H1 (cell line): ENCODE results near the gene ATP9B. TPM values are rescaled to one million over a fixed set of nuclear protein-coding genes. Genes with fewer than 3 reads are reported as not detected.

Experiments
- CTCF ChIA-PET: fragments of 300-600 bp; sonication (Branson Sonifier 250); formaldehyde crosslinking; loops from one replicate; lab custom pipeline; 2021; ENCODE audit not compliant: partially characterized antibody; lab: Charles Lee
- POLR2A ChIA-PET: fragments of 300-600 bp; sonication (Branson Sonifier 250); formaldehyde crosslinking; loops from one replicate; lab custom pipeline; 2021; ENCODE audit warnings: inconsistent platforms; ENCODE audit not compliant: partially characterized antibody; lab: Charles Lee
- DNase-seq, 2 experiments: peaks; one replicate each; pipeline versions ENCODE4 v3.0.0 to v3.0.0-alpha.2; 2010 to 2022; ENCODE audit warnings: low spot score in 2 of 2, low read depth in 1 of 2, mixed read lengths in 1 of 2
- FAIRE-seq: peaks from 2 replicates; lab custom pipeline; 2011; peaks lifted over from hg19 to GRCh38; lab: Jason Lieb, UNC
- H2AFZ ChIP-seq: 2 replicates; pipeline ENCODE4 v1.8.1; 2012; ENCODE audit warnings: low read length, inconsistent platforms
- H2AK5ac ChIP-seq: 2 replicates; pipeline ENCODE4 v1.6.1; 2013; ENCODE audit warnings: low read depth, low read length
- H2BK120ac ChIP-seq: replicated peaks from 2 replicates; pipeline ENCODE3; 2013; ENCODE audit warnings: low read depth, low read length, inconsistent platforms
- H2BK12ac ChIP-seq: 2 replicates; pipeline ENCODE4 v1.6.1; 2013; ENCODE audit warnings: low read depth, low read length
- H2BK15ac ChIP-seq: 2 replicates; pipeline ENCODE4 v1.6.1; 2013; ENCODE audit warnings: low read length
- H2BK20ac ChIP-seq: 2 replicates; pipeline ENCODE4 v1.6.1; 2013; ENCODE audit warnings: low read length
- H2BK5ac ChIP-seq: 2 replicates; pipeline ENCODE4 v1.6.1; 2013; ENCODE audit warnings: low read depth, low read length
- H3K14ac ChIP-seq: 2 replicates; pipeline ENCODE4 v1.6.1; 2013; ENCODE audit warnings: inconsistent platforms; ENCODE audit not compliant: insufficient read length
- H3K18ac ChIP-seq: 2 replicates; pipeline ENCODE4 v1.6.1; 2013; ENCODE audit warnings: low read length; ENCODE audit errors: extremely low read depth
- H3K23ac ChIP-seq: 2 replicates; pipeline ENCODE4 v1.6.1; 2013; ENCODE audit warnings: inconsistent platforms; ENCODE audit not compliant: insufficient read length
- H3K23me2 ChIP-seq: 2 replicates; pipeline ENCODE4 v1.6.1; 2013; ENCODE audit warnings: low read depth, low read length
- H3K27ac ChIP-seq: 2 replicates; pipeline ENCODE4 v1.6.1; 2011; ENCODE audit warnings: low read depth, low read length, inconsistent platforms
- H3K27me3 ChIP-seq, 4 experiments: replicated peaks in 1 of 4; 1 replicate in 1 of 4; 2 replicates in 3 of 4; pipeline versions ENCODE4 v1.6.1 to v1.8.1; 2011 to 2013; ENCODE audit warnings: low read length in 3 of 4, mild to moderate bottlenecking in 3 of 4, inconsistent platforms in 2 of 4, mixed read lengths in 2 of 4, moderate library complexity in 1 of 4; ENCODE audit not compliant: control insufficient read depth in 3 of 4, insufficient read depth in 3 of 4; ENCODE audit errors: extremely low read depth in 1 of 4
- H3K36me3 ChIP-seq, 4 experiments: 2 replicates each; pipeline versions ENCODE4 v1.6.1 to v1.8.1; 2011 to 2013; ENCODE audit warnings: mild to moderate bottlenecking in 4 of 4, low read length in 3 of 4, moderate library complexity in 2 of 4, control low read depth in 1 of 4, inconsistent platforms in 1 of 4; ENCODE audit not compliant: insufficient read depth in 4 of 4, control insufficient read depth in 2 of 4
- H3K4ac ChIP-seq: replicated peaks from 2 replicates; pipeline ENCODE3; 2013; ENCODE audit warnings: low read length, low read depth, mixed read lengths, inconsistent platforms; ENCODE audit not compliant: insufficient read length
- H3K4me1 ChIP-seq, 4 experiments: replicated peaks in 1 of 4; 1 replicate in 1 of 4; 2 replicates in 3 of 4; pipeline versions ENCODE4 v1.6.1 to v1.8.1; 2011 to 2013; ENCODE audit warnings: low read length in 3 of 4, inconsistent platforms in 2 of 4, mixed read lengths in 1 of 4; ENCODE audit not compliant: insufficient read depth in 4 of 4, control insufficient read depth in 3 of 4
- H3K4me2 ChIP-seq, 2 experiments: 2 replicates each; pipeline versions ENCODE4 v1.6.1 to v1.8.1; 2011 to 2013; ENCODE audit warnings: low read depth in 2 of 2, low read length in 2 of 2, control low read depth in 1 of 2, inconsistent platforms in 1 of 2, mild to moderate bottlenecking in 1 of 2; ENCODE audit not compliant: insufficient read depth in 1 of 2
- H3K4me3 ChIP-seq, 4 experiments: fragments of 200-600, 300-600 bp in 1 of 4; sonication (generic), shearing (Covaris generic), sonication (Bioruptor Twin) in 1 of 4; 2 replicates each; pipeline versions ENCODE4 v1.5.1 to v1.8.1; 2011 to 2016; ENCODE audit warnings: low read length in 4 of 4, low read depth in 3 of 4, control low read depth in 2 of 4, inconsistent platforms in 2 of 4, mild to moderate bottlenecking in 2 of 4, mixed read lengths in 1 of 4, moderate library complexity in 1 of 4; ENCODE audit not compliant: insufficient read depth in 2 of 4; ENCODE audit errors: extremely low read depth in 1 of 4
- H3K56ac ChIP-seq: replicated peaks from 2 replicates; pipeline ENCODE3; 2013; ENCODE audit warnings: low read depth, mild to moderate bottlenecking, mixed read lengths, low read length, inconsistent platforms; ENCODE audit not compliant: insufficient read length
- H3K79me1 ChIP-seq: 2 replicates; pipeline ENCODE4 v1.6.1; 2013; ENCODE audit warnings: low read depth, low read length, control low read depth
- H3K79me2 ChIP-seq, 2 experiments: 2 replicates each; pipeline versions ENCODE4 v1.6.1 to v1.8.1; 2012 to 2013; ENCODE audit warnings: low read length in 2 of 2, mild to moderate bottlenecking in 2 of 2, inconsistent platforms in 1 of 2; ENCODE audit not compliant: insufficient read depth in 2 of 2, control insufficient read depth in 1 of 2
- H3K9ac ChIP-seq, 4 experiments: replicated peaks in 1 of 4; 1 replicate in 1 of 4; 2 replicates in 3 of 4; pipeline versions ENCODE4 v1.6.1 to v1.8.1; 2011 to 2013; ENCODE audit warnings: low read depth in 3 of 4, low read length in 3 of 4, control low read depth in 2 of 4, mild to moderate bottlenecking in 2 of 4, moderate library complexity in 2 of 4, inconsistent platforms in 1 of 4; ENCODE audit errors: extremely low read depth in 1 of 4
- H3K9me3 ChIP-seq, 2 experiments: 2 replicates each; pipeline versions ENCODE4 v1.6.1 to v1.8.1; 2012 to 2013; ENCODE audit warnings: mild to moderate bottlenecking in 2 of 2, moderate library complexity in 2 of 2, control low read depth in 1 of 2, inconsistent platforms in 1 of 2, low read depth in 1 of 2, low read length in 1 of 2, mixed read lengths in 1 of 2; ENCODE audit not compliant: insufficient read depth in 2 of 2
- H4K20me1 ChIP-seq, 2 experiments: replicated peaks in 1 of 2; 2 replicates each; pipeline versions ENCODE3 to v1.8.1; 2011 to 2013; ENCODE audit warnings: inconsistent platforms in 2 of 2, low read length in 2 of 2, mild to moderate bottlenecking in 1 of 2; ENCODE audit not compliant: insufficient read depth in 2 of 2, control insufficient read depth in 1 of 2
- H4K5ac ChIP-seq: 2 replicates; pipeline ENCODE4 v1.6.1; 2013; ENCODE audit warnings: low read length, low read depth, mixed read lengths, inconsistent platforms; ENCODE audit not compliant: insufficient read length
- H4K8ac ChIP-seq: 2 replicates; pipeline ENCODE4 v1.8.0; 2013; ENCODE audit warnings: mild to moderate bottlenecking, moderate library complexity, low read length, inconsistent platforms; ENCODE audit not compliant: insufficient read depth; ENCODE audit errors: extremely low read depth
- H4K91ac ChIP-seq: replicated peaks from 2 replicates; pipeline ENCODE3; 2013; ENCODE audit warnings: low read length, mixed read lengths, inconsistent platforms; ENCODE audit not compliant: insufficient read length
- CBX5 ChIP-seq: fragments of 300-800, 300-1000 bp; sonication (generic); IDR thresholded peaks from 2 replicates; pipeline ENCODE4 v1.7.1; 2016; ENCODE audit warnings: antibody characterized with exemption, low read length, low read depth
- WGBS, 2 experiments: shearing (Covaris generic) in 1 of 2; methylation state at CpG; one replicate each; pipeline versions ENCODE4 v1.1.6 to v1.1.7; 2013 to 2015; ENCODE audit warnings: low lambda C conversion rate in 2 of 2, mixed read lengths in 2 of 2, inconsistent platforms in 1 of 2, low coverage in 1 of 2, missing lambda C conversion rate in 1 of 2; ENCODE audit not compliant: insufficient replicate concordance in 2 of 2, insufficient coverage in 1 of 2, insufficient read length in 1 of 2; ENCODE audit errors: extremely low coverage in 1 of 2, missing lambda C conversion rate in 1 of 2; 5-methylcytosine and 5-hydroxymethylcytosine counted together
- polyA plus RNA-seq, 7 experiments: library from polyadenylated mRNA; depleted of rRNA in 3 of 7; stranded (reverse) in 5 of 7; unstranded in 2 of 7; fragments of >200 nt in 5 of 7; fragments of 200-250 nt in 2 of 7; gene quantifications; 1 replicate in 5 of 7; 2 replicates in 1 of 7; 4 replicates in 1 of 7; pipeline versions ENCODE4 v1.2.1 to v1.2.3, GENCODE V29; 2011 to 2013; ENCODE audit warnings: missing spikeins in 2 of 7, mixed read lengths in 2 of 7
- total RNA-seq: library from RNA; stranded (reverse); fragmentation: NEBNext Ultra II Directional; extraction: Animal tissue kit (Norgen Biotek cat#: 25700); gene quantifications from 2 replicates; pipeline ENCODE4 v1.2.1, GENCODE V29; 2021

The ATP9B gene
- total and polyA plus RNA-seq, 2 of the 8 experiments (the other 6 are each of a cell fraction or from before 2014, with no cell fraction given): 15.1 to 21.7 TPM

GRCh38 chr18:79224381-79224780, 155.2 kb downstream of the ATP9B start:
- WGBS, 2 experiments: 85% methylated on average over 3 of the region's 3 CpGs; no CpG with 5 or more reads in 1 of the 2 experiments
- POLR2A ChIA-PET: no interaction called here
- no peak overlapping the region for H3K18ac ChIP-seq
- H3K4me2 ChIP-seq: no peak overlapping the region
- H3K23me2 ChIP-seq: no peaks in the 10 kb centered on the region; the same call in 1 of the 2 replicates
- H3K4ac ChIP-seq: no peak overlapping the region
- no peaks in the 10 kb centered on the region for H3K79me2 ChIP-seq
- no peak for TF ChIP-seq CBX5
- no peak overlapping the region for H2AK5ac ChIP-seq
- H3K27me3 ChIP-seq: no peaks in the 10 kb centered on the region
- no peak overlapping the region for H2AFZ ChIP-seq
- H4K5ac ChIP-seq: no peak overlapping the region
- H3K9me3 ChIP-seq: no peaks in the 10 kb centered on the region
- CTCF ChIA-PET: interaction anchor here (0.6 to 1.5 kb wide), 3 partner anchors 7 to 389 kb away, joined by 3 to 4 read pairs (median 3); no protein-coding TSS in a partner anchor
- FAIRE-seq: no peak
- no peak overlapping the region for H3K4me3 ChIP-seq
- no peaks in the 10 kb centered on the region for H3K36me3 ChIP-seq
- H4K8ac ChIP-seq: no peak overlapping the region; the same call in 1 of the 2 replicates
- no peak overlapping the region for H3K14ac ChIP-seq
- no peaks in the 10 kb centered on the region; the same call in 1 of the 2 replicates for H3K79me1 ChIP-seq
- H2BK5ac ChIP-seq: no peak overlapping the region
- H4K20me1 ChIP-seq: peaks cover 0 to 4% of the 10 kb centered on the region in 2 experiments
- H4K91ac ChIP-seq: no peak overlapping the region
- H2BK20ac ChIP-seq: no peak overlapping the region
- H2BK12ac ChIP-seq: no peak overlapping the region
- H3K56ac ChIP-seq: no peak overlapping the region
- H3K23ac ChIP-seq: no peak overlapping the region
- DNase-seq: no peak
- no peaks in the 10 kb centered on the region for H3K4me1 ChIP-seq
- H3K27ac ChIP-seq: no peak overlapping the region
- H3K9ac ChIP-seq: no peak overlapping the region
- no peak overlapping the region for H2BK120ac ChIP-seq
- H2BK15ac ChIP-seq: no peak overlapping the region
